HEK293T (cell line): Measurements from ENCODE around the gene GZMB.

Experiments
- CTCF ChIA-PET: fragments of 350-600 bp; formaldehyde crosslinking; extraction: SDS; loops from one replicate; lab custom pipeline; 2021; ENCODE audit warnings: antibody characterized with exemption, inconsistent platforms; lab: Yijun Ruan, JAX
- POLR2A ChIA-PET: fragments of 350-600 bp; formaldehyde crosslinking; extraction: SDS; loops from one replicate; lab custom pipeline; 2020; ENCODE audit warnings: antibody characterized with exemption, inconsistent platforms; lab: Yijun Ruan, JAX
- DNase-seq: peaks from one replicate; pipeline ENCODE4 v3.0.0; 2012; ENCODE audit warnings: mixed read lengths; ENCODE audit errors: extremely low spot score
- ARNT ChIP-seq: fragments of 450-650 bp; IDR thresholded peaks from 2 replicates; pipeline ENCODE4 v1.6.1; 2017; ENCODE audit warnings: mild to moderate bottlenecking
- BHLHE40 ChIP-seq: fragments of 450-650 bp; IDR thresholded peaks from 2 replicates; pipeline ENCODE4 v1.6.1; 2016; ENCODE audit warnings: mild to moderate bottlenecking, moderate library complexity, borderline replicate concordance
- CTBP1 ChIP-seq: fragments of 450-650 bp; IDR thresholded peaks from 2 replicates; pipeline ENCODE4 v1.6.1; 2016; ENCODE audit warnings: borderline replicate concordance
- ELF4 ChIP-seq: fragments of 450-650 bp; IDR thresholded peaks from 2 replicates; pipeline ENCODE4 v1.6.1; 2017; ENCODE audit warnings: antibody characterized with exemption
- FOXA1 ChIP-seq: fragments of 450-650 bp; IDR thresholded peaks from 2 replicates; pipeline ENCODE4 v1.6.1; 2016; ENCODE audit warnings: mild to moderate bottlenecking
- FOXK2 ChIP-seq: fragments of 450-650 bp; IDR thresholded peaks from 2 replicates; pipeline ENCODE4 v1.6.1; 2016; ENCODE audit warnings: mild to moderate bottlenecking
- FOXM1 ChIP-seq: fragments of 450-650 bp; IDR thresholded peaks from 2 replicates; pipeline ENCODE4 v1.6.1; 2017; ENCODE audit warnings: mild to moderate bottlenecking, borderline replicate concordance
- HDGF ChIP-seq: fragments of 450-650 bp; IDR thresholded peaks from 2 replicates; pipeline ENCODE4 v1.6.1; 2017; ENCODE audit warnings: antibody characterized with exemption, borderline replicate concordance
- L3MBTL2 ChIP-seq: fragments of 450-650 bp; conservative IDR thresholded peaks from 2 replicates; pipeline ENCODE4 v1.6.1; 2016; ENCODE audit warnings: mild to moderate bottlenecking
- LEF1 ChIP-seq: fragments of 450-650 bp; IDR thresholded peaks from 2 replicates; pipeline ENCODE4 v1.6.1; 2017; ENCODE audit warnings: mild to moderate bottlenecking, borderline replicate concordance
- NFRKB ChIP-seq: fragments of 450-650 bp; IDR thresholded peaks from 2 replicates; pipeline ENCODE4 v1.6.1; 2016; ENCODE audit warnings: mild to moderate bottlenecking, moderate library complexity
- PKNOX1 ChIP-seq: fragments of 450-650 bp; IDR thresholded peaks from 2 replicates; pipeline ENCODE4 v1.6.1; 2016
- SP1 ChIP-seq: fragments of 450-650 bp; IDR thresholded peaks from 2 replicates; pipeline ENCODE4 v1.6.1; 2017
- SUZ12 ChIP-seq: fragments of 450-650 bp; IDR thresholded peaks from 2 replicates; pipeline ENCODE4 v1.6.1; 2016; ENCODE audit warnings: mild to moderate bottlenecking
- TARDBP ChIP-seq: fragments of 450-650 bp; IDR thresholded peaks from 2 replicates; pipeline ENCODE4 v1.6.1; 2016
- ZNF384 ChIP-seq: fragments of 450-650 bp; IDR thresholded peaks from 2 replicates; pipeline ENCODE4 v1.6.1; 2016

GZMB gene

GRCh38 chr14:24632761-24633160 is 1.2 kb downstream of the GZMB start:
- ChIA-PET POLR2A (no interaction called here), CTCF (no interaction called here)
- no peak for DNase-seq
- TF ChIP-seq FOXA1: no peak
- no peak for TF ChIP-seq ARNT
- no peak for TF ChIP-seq FOXK2
- TF ChIP-seq TARDBP: no peak
- TF ChIP-seq BHLHE40: no peak
- no peak for TF ChIP-seq CTBP1
- TF ChIP-seq FOXM1: no peak
- no peak for TF ChIP-seq SP1
- no peak for TF ChIP-seq NFRKB
- no peak for TF ChIP-seq ELF4
- no peak for TF ChIP-seq HDGF
- TF ChIP-seq LEF1: no peak

- no peak for DNase-seq
- POLR2A ChIA-PET: no interaction called here
Measured at GRCh38 chr14:24632336-24632735, 1.7 kb downstream of the GZMB start.

GRCh38 chr14:24631749-24632335 is 2.1 kb downstream of the GZMB start:
- ChIA-PET POLR2A (no interaction called here), CTCF (no interaction called here)
- no peak for DNase-seq
- TF ChIP-seq ELF4 (no peak), PKNOX1 (no peak), FOXM1 (no peak), HDGF (no peak), L3MBTL2 (no peak), SUZ12 (no peak), ARNT (no peak), NFRKB (no peak), LEF1 (no peak), FOXK2 (no peak), TARDBP (no peak), CTBP1 (no peak), FOXA1 (no peak), ZNF384 (no peak)

More at GRCh38 chr14:24632336-24632735, 1.7 kb downstream of the GZMB start:
- TF ChIP-seq FOXA1 (no peak), L3MBTL2 (no peak), FOXK2 (no peak), LEF1 (no peak), BHLHE40 (no peak), ZNF384 (no peak), SP1 (no peak), FOXM1 (no peak), CTBP1 (no peak), TARDBP (no peak), PKNOX1 (no peak), NFRKB (no peak), ELF4 (no peak), ARNT (no peak), SUZ12 (no peak), HDGF (no peak)
- CTCF ChIA-PET: no interaction called here

GRCh38 chr14:24630872-24631477 is 3.0 kb downstream of the GZMB start:
- TF ChIP-seq SUZ12: no peak
- DNase-seq: no peak
- ChIA-PET POLR2A (no interaction called here), CTCF (no interaction called here)

GRCh38 chr14:24630087-24630871 is 3.7 kb downstream of the GZMB start:
- CTCF ChIA-PET: no interaction called here
- POLR2A ChIA-PET: no interaction called here
- no peak for DNase-seq
- TF ChIP-seq CTBP1 (no peak), HDGF (no peak), FOXA1 (no peak), SP1 (no peak), ELF4 (no peak), FOXK2 (no peak), PKNOX1 (no peak)

- CTCF ChIA-PET: no interaction called here
- POLR2A ChIA-PET: no interaction called here
- TF ChIP-seq ZNF384 (no peak), BHLHE40 (no peak), SP1 (no peak), ARNT (no peak), L3MBTL2 (no peak), NFRKB (no peak), TARDBP (no peak), HDGF (no peak), FOXA1 (no peak), SUZ12 (no peak), PKNOX1 (no peak)
- no peak for DNase-seq
Measured at GRCh38 chr14:24629521-24629920, 4.5 kb downstream of the GZMB start.
